Medulla oblongata (tissue), 1 donor: ENCODE results near the gene BIN1.

Experiments
- DNase-seq: peaks from one replicate; pipeline ENCODE4 v3.0.0-alpha.2; 2015; ENCODE audit errors: extremely low spot score

The BIN1 gene

DNA sequence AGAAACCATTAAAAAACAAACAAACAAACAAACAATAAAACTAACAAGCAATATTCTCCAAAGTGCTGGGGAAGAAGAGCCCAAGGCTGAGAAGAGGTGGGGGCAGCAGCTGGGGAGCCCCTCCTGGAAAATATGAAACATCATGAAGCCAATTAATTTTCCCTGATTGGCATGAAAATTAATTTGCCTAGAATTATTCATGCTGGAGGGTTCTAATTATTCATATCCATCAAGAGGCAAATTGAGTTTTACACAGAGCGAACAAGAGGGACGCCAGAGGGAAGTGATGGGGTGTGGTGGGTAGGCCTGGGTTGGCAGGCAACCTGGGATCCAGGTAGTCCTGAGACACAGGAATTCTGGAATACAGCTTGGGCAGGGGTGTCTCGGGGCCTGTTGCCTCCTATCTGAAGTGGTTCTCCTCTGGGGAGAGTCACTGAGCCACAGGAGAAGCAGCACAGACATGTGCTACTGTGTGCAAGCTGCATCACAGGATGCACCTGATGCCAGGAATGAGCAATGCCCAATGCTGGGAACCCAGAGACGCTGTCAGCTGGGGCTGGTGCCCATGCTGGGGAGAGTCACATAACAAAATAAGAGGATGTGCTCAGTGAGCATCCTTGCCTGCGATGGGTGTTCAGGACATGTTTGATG lies 107.7 kb downstream of the BIN1 start:
- no peak for DNase-seq

- no peak for DNase-seq
Observed at GRCh38 chr2:126998486-126998885, 108.5 kb downstream of the BIN1 start.
